Caco-2 (cell line): ENCODE data around the gene FAM174B. TPM values are rescaled to one million over a fixed set of nuclear protein-coding genes. Genes with fewer than 3 reads are reported as not detected.

Source experiments
- BruUV-seq: library from RNA; stranded (reverse); fragments of 400-500 nt; replicated peaks from 2 replicates; lab custom pipeline; 2021; lab: Mats Ljungman, UMichigan
- CTCF ChIA-PET: fragments of 300-600 bp; sonication (Branson Sonifier 250); formaldehyde crosslinking; loops from one replicate; lab custom pipeline; 2022; ENCODE audit warnings: antibody characterized with exemption; lab: Charles Lee
- POLR2A ChIA-PET: fragments of 300-600 bp; sonication (Branson Sonifier 250); formaldehyde crosslinking; loops from one replicate; lab custom pipeline; 2022; ENCODE audit warnings: antibody characterized with exemption; lab: Charles Lee
- DNase-seq, 2 experiments: peaks; one replicate each; pipeline versions ENCODE4 v3.0.0 to v3.0.0-alpha.2; 2020 to 2022
- H3K27me3 ChIP-seq: replicated peaks from 2 replicates; pipeline ENCODE4 v1.6.0; 2011; ENCODE audit warnings: low read length; ENCODE audit not compliant: control insufficient read depth, insufficient read depth
- H3K36me3 ChIP-seq: 2 replicates; pipeline ENCODE4 v1.5.1; 2011; ENCODE audit warnings: low read length; ENCODE audit not compliant: control insufficient read depth, insufficient read depth
- H3K4me1 ChIP-seq: fragments of 250-450 bp; sonication (Bioruptor Pico); 2 replicates; pipeline ENCODE4 v1.5.1; 2020; ENCODE audit warnings: mild to moderate bottlenecking
- H3K4me3 ChIP-seq: 2 replicates; pipeline ENCODE4 v1.5.1; 2011; ENCODE audit warnings: low read depth, mild to moderate bottlenecking, control low read depth, low read length
- H3K9me3 ChIP-seq: fragments of 250-450 bp; sonication (Bioruptor Pico); 2 replicates; pipeline ENCODE4 v1.5.1; 2020; ENCODE audit warnings: mild to moderate bottlenecking, moderate library complexity
- H3K27ac Mint-ChIP-seq: one replicate; pipeline ENCODE4 v1.8.0; 2022; ENCODE audit warnings: mixed read lengths; ENCODE audit not compliant: unreplicated experiment
- H3K27me3 Mint-ChIP-seq: one replicate; pipeline ENCODE4 v1.8.0; 2022; ENCODE audit warnings: mixed read lengths; ENCODE audit not compliant: insufficient read depth, unreplicated experiment
- H3K36me3 Mint-ChIP-seq: one replicate; pipeline ENCODE4 v1.8.0; 2022; ENCODE audit warnings: mild to moderate bottlenecking, mixed read lengths; ENCODE audit not compliant: insufficient read depth, unreplicated experiment
- H3K4me1 Mint-ChIP-seq: one replicate; pipeline ENCODE4 v1.8.0; 2022; ENCODE audit warnings: low read depth, mixed read lengths; ENCODE audit not compliant: unreplicated experiment
- H3K4me3 Mint-ChIP-seq: one replicate; pipeline ENCODE4 v1.8.0; 2022; ENCODE audit warnings: mild to moderate bottlenecking, moderate library complexity, mixed read lengths; ENCODE audit not compliant: unreplicated experiment
- H3K9me3 Mint-ChIP-seq: one replicate; pipeline ENCODE4 v1.8.0; 2022; ENCODE audit warnings: mixed read lengths; ENCODE audit not compliant: unreplicated experiment
- CTCF ChIP-seq, 2 experiments: fragments of 200-600 bp in 1 of 2; IDR thresholded peaks; 1 replicate in 1 of 2; 2 replicates in 1 of 2; pipeline versions ENCODE4 v1.5.1 to v1.8.0; 2011 to 2022; ENCODE audit warnings: antibody characterized with exemption in 1 of 2, control low read depth in 1 of 2, inconsistent platforms in 1 of 2, low read depth in 1 of 2, low read length in 1 of 2, mild to moderate bottlenecking in 1 of 2, moderate library complexity in 1 of 2; ENCODE audit not compliant: insufficient read depth in 1 of 2, severe bottlenecking in 1 of 2, unreplicated experiment in 1 of 2
- intact Hi-C: fragments of 100-400 bp; cut with micrococcal nuclease; formaldehyde crosslinking; loops from one replicate; pipeline ENCODE4 v1.10.0; 2022; ENCODE audit not compliant: unreplicated experiment
- total RNA-seq: library from RNA; stranded (reverse); gene quantifications from 2 replicates; pipeline ENCODE4 v1.2.3, GENCODE V29; 2022

Gene FAM174B
- total RNA-seq, 1 experiment from 2014 or later, result 79.4 TPM

GRCh38 chr15:92663250-92663951, 7.8 kb upstream of the FAM174B start:
- DNase-seq, result no peak
- CTCF ChIA-PET, result no interaction called here
- no peaks in the 10 kb centered on the region for H3K27me3 Mint-ChIP-seq
- H3K4me1 Mint-ChIP-seq, result peaks cover 45% of the 10 kb centered on the region
- BruUV-seq, result no TSS peak
- peaks cover 81% of the 10 kb centered on the region for H3K4me1 ChIP-seq
- no peak overlapping the region for H3K4me3 Mint-ChIP-seq
- H3K27ac Mint-ChIP-seq, result peak overlapping the region; percentile 35
- no peaks in the 10 kb centered on the region for H3K9me3 Mint-ChIP-seq
- TF ChIP-seq CTCF (IDR thresholded peaks at IDR 0.05; ENCODE audit: insufficient read depth in 1 of 2, low read depth in 1 of 2, low read length in 1 of 2, severe bottlenecking in 1 of 2, unreplicated experiment in 1 of 2), result no peak
- H3K9me3 ChIP-seq, result no peaks in the 10 kb centered on the region
- H3K36me3 Mint-ChIP-seq, result peaks cover 5% of the 10 kb centered on the region
- intact Hi-C loops, result no loop called here
- POLR2A ChIA-PET, result no interaction called here
- no peak overlapping the region for H3K4me3 ChIP-seq
- H3K27me3 ChIP-seq, result no peaks in the 10 kb centered on the region
- H3K36me3 ChIP-seq, result no peaks in the 10 kb centered on the region

GRCh38 chr15:92662762-92663161, 7.2 kb upstream of the FAM174B start:
- no peak for DNase-seq
- Mint-ChIP-seq H3K4me3 (no peak overlapping the region), H3K4me1 (peaks cover 38% of the 10 kb centered on the region), H3K27ac (peak overlapping the region; percentile 35), H3K36me3 (peaks cover 5% of the 10 kb centered on the region), H3K27me3 (no peaks in the 10 kb centered on the region), H3K9me3 (no peaks in the 10 kb centered on the region)
- Histone ChIP-seq H3K4me3 (no peak overlapping the region), H3K27me3 (no peaks in the 10 kb centered on the region), H3K4me1 (peaks cover 83% of the 10 kb centered on the region), H3K36me3 (no peaks in the 10 kb centered on the region), H3K9me3 (no peaks in the 10 kb centered on the region)
- ChIA-PET CTCF (no interaction called here), POLR2A (no interaction called here)
- TF ChIP-seq CTCF (IDR thresholded peaks at IDR 0.05; ENCODE audit: insufficient read depth in 1 of 2, low read depth in 1 of 2, low read length in 1 of 2, severe bottlenecking in 1 of 2, unreplicated experiment in 1 of 2), result no peak
- BruUV-seq, result no TSS peak
- intact Hi-C loops, result no loop called here

GRCh38 chr15:92661956-92662355, 6.4 kb upstream of the FAM174B start:
- Histone ChIP-seq H3K4me3 (no peak overlapping the region), H3K36me3 (no peaks in the 10 kb centered on the region), H3K4me1 (peaks cover 83% of the 10 kb centered on the region), H3K9me3 (no peaks in the 10 kb centered on the region), H3K27me3 (no peaks in the 10 kb centered on the region)
- no peaks in the 10 kb centered on the region for H3K27me3 Mint-ChIP-seq
- intact Hi-C loops, result no loop called here
- H3K36me3 Mint-ChIP-seq, result peaks cover 5% of the 10 kb centered on the region
- no peak for TF ChIP-seq CTCF (IDR thresholded peaks at IDR 0.05; ENCODE audit: insufficient read depth in 1 of 2, low read depth in 1 of 2, low read length in 1 of 2, severe bottlenecking in 1 of 2, unreplicated experiment in 1 of 2)
- DNase-seq, result no peak
- no peak overlapping the region for H3K4me3 Mint-ChIP-seq
- BruUV-seq, result no TSS peak
- CTCF ChIA-PET, result no interaction called here
- POLR2A ChIA-PET, result no interaction called here
- peaks cover 30% of the 10 kb centered on the region for H3K4me1 Mint-ChIP-seq
- no peaks in the 10 kb centered on the region for H3K9me3 Mint-ChIP-seq
- H3K27ac Mint-ChIP-seq, result no peak overlapping the region
